SK-N-SH (cell line): ENCODE results near the gene CD6.

Source experiments
- CHD2 ChIP-seq: fragments of 150-350 bp; IDR thresholded peaks from 2 replicates; pipeline ENCODE4 v1.6.1; 2018; ENCODE audit warnings: low read length; ENCODE audit not compliant: partially characterized antibody
- ELF1 ChIP-seq: IDR thresholded peaks from 2 replicates; pipeline ENCODE4 v1.4.0; 2012
- FOSL2 ChIP-seq: IDR thresholded peaks from 2 replicates; pipeline ENCODE4 v1.4.0; 2012; ENCODE audit warnings: low read depth, mild to moderate bottlenecking, moderate library complexity, borderline replicate concordance
- POLR2AphosphoS5 ChIP-seq: IDR thresholded peaks from 2 replicates; pipeline ENCODE4 v1.6.1; 2012; ENCODE audit warnings: low read depth, low read length
- RAD21 ChIP-seq: IDR thresholded peaks from 2 replicates; pipeline ENCODE4 v1.6.1; 2012; ENCODE audit warnings: mild to moderate bottlenecking, low read length
- RXRA ChIP-seq: IDR thresholded peaks from 2 replicates; pipeline ENCODE4 v1.4.0; 2012; ENCODE audit warnings: low read depth, mild to moderate bottlenecking, borderline replicate concordance
- TF ChIP-seq, protein P1 (sequence below): fragments of 200-600 bp; sonication (generic); IDR thresholded peaks from 2 replicates; pipeline ENCODE4 v1.6.1; 2017; ENCODE audit warnings: antibody characterized with exemption, mild to moderate bottlenecking, moderate library complexity
- TF ChIP-seq, protein P2 (sequence below): IDR thresholded peaks from 2 replicates; pipeline ENCODE4 v1.6.1; 2012; ENCODE audit warnings: mild to moderate bottlenecking, low read depth, low read length, moderate library complexity
- TF ChIP-seq, protein P3 (sequence below): IDR thresholded peaks from 2 replicates; pipeline ENCODE4 v1.4.0; 2012; ENCODE audit warnings: low read depth, borderline replicate concordance

DNA sequence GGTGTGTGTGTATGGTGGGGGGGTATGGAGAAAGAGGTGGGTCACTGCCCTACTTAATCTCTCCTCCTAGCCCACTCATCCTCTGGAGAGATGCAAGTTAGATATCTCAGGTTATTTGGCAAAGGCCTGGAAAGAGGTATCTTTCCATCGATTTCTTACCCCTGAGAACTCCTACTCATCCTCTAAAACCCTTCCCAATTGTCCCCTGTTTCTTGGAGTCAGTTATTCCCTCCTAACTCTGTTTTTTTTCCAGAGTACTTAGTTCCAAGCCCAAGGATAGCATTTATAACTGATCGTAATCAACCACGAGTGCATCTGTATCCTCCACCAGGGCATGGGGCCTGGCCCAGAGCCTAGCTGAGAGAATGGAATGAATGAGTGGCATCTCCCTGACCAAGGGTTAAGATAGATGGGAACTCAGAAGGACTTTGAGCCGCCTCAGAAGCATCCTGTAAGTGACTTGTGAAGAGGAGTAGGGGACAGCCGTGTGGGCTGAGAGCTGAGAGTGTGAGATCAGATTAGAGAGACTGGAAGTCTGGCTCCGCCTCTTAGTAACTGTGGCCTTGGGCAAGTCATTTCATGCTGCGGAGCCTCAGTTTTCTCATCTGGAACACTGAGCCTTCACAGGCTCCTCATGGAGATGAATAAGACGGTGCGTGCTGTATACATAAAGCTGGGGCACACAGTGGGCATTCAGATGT lies 16.2 kb downstream of the CD6 start:
- TF ChIP-seq RAD21, result no peak
- no peak for TF ChIP-seq CHD2
- TF ChIP-seq RXRA, result no peak
- TF ChIP-seq, protein P1, sequence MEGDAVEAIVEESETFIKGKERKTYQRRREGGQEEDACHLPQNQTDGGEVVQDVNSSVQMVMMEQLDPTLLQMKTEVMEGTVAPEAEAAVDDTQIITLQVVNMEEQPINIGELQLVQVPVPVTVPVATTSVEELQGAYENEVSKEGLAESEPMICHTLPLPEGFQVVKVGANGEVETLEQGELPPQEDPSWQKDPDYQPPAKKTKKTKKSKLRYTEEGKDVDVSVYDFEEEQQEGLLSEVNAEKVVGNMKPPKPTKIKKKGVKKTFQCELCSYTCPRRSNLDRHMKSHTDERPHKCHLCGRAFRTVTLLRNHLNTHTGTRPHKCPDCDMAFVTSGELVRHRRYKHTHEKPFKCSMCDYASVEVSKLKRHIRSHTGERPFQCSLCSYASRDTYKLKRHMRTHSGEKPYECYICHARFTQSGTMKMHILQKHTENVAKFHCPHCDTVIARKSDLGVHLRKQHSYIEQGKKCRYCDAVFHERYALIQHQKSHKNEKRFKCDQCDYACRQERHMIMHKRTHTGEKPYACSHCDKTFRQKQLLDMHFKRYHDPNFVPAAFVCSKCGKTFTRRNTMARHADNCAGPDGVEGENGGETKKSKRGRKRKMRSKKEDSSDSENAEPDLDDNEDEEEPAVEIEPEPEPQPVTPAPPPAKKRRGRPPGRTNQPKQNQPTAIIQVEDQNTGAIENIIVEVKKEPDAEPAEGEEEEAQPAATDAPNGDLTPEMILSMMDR, result no peak
- TF ChIP-seq, protein P2, sequence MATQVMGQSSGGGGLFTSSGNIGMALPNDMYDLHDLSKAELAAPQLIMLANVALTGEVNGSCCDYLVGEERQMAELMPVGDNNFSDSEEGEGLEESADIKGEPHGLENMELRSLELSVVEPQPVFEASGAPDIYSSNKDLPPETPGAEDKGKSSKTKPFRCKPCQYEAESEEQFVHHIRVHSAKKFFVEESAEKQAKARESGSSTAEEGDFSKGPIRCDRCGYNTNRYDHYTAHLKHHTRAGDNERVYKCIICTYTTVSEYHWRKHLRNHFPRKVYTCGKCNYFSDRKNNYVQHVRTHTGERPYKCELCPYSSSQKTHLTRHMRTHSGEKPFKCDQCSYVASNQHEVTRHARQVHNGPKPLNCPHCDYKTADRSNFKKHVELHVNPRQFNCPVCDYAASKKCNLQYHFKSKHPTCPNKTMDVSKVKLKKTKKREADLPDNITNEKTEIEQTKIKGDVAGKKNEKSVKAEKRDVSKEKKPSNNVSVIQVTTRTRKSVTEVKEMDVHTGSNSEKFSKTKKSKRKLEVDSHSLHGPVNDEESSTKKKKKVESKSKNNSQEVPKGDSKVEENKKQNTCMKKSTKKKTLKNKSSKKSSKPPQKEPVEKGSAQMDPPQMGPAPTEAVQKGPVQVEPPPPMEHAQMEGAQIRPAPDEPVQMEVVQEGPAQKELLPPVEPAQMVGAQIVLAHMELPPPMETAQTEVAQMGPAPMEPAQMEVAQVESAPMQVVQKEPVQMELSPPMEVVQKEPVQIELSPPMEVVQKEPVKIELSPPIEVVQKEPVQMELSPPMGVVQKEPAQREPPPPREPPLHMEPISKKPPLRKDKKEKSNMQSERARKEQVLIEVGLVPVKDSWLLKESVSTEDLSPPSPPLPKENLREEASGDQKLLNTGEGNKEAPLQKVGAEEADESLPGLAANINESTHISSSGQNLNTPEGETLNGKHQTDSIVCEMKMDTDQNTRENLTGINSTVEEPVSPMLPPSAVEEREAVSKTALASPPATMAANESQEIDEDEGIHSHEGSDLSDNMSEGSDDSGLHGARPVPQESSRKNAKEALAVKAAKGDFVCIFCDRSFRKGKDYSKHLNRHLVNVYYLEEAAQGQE, result no peak
- TF ChIP-seq POLR2AphosphoS5, result no peak
- TF ChIP-seq FOSL2, result no peak
- no peak for TF ChIP-seq ELF1
- TF ChIP-seq, protein P3, sequence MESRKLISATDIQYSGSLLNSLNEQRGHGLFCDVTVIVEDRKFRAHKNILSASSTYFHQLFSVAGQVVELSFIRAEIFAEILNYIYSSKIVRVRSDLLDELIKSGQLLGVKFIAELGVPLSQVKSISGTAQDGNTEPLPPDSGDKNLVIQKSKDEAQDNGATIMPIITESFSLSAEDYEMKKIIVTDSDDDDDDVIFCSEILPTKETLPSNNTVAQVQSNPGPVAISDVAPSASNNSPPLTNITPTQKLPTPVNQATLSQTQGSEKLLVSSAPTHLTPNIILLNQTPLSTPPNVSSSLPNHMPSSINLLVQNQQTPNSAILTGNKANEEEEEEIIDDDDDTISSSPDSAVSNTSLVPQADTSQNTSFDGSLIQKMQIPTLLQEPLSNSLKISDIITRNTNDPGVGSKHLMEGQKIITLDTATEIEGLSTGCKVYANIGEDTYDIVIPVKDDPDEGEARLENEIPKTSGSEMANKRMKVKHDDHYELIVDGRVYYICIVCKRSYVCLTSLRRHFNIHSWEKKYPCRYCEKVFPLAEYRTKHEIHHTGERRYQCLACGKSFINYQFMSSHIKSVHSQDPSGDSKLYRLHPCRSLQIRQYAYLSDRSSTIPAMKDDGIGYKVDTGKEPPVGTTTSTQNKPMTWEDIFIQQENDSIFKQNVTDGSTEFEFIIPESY, result no peak
